IPS DF 6.9 (cell line): ENCODE data around the gene SCAMP2.
"Not testable (repeated sequence)": the region's sequence is repeated elsewhere in the genome, so short reads cannot be mapped to it uniquely, and the experiment has no call there.

Source experiments
- DNase-seq: peaks from one replicate; pipeline ENCODE4 v3.0.0-alpha.2; 2013; ENCODE audit warnings: low read depth, low spot score
- H3K27ac ChIP-seq: one replicate; pipeline ENCODE4 v1.5.1; 2013; ENCODE audit warnings: low read length, control low read depth
- H3K27me3 ChIP-seq: 2 replicates; pipeline ENCODE4 v1.6.1; 2013; ENCODE audit warnings: mild to moderate bottlenecking, low read length; ENCODE audit not compliant: control insufficient read depth, insufficient read depth
- H3K36me3 ChIP-seq: 2 replicates; pipeline ENCODE4 v1.6.1; 2013; ENCODE audit warnings: low read length; ENCODE audit not compliant: control insufficient read depth, insufficient read depth
- H3K4me1 ChIP-seq: 2 replicates; pipeline ENCODE4 v1.6.1; 2013; ENCODE audit warnings: low read length; ENCODE audit not compliant: control insufficient read depth, insufficient read depth
- H3K4me3 ChIP-seq: 2 replicates; pipeline ENCODE4 v1.5.1; 2013; ENCODE audit warnings: mild to moderate bottlenecking, low read length
- H3K9me3 ChIP-seq: 2 replicates; pipeline ENCODE4 v1.6.1; 2013; ENCODE audit warnings: low read length, inconsistent platforms; ENCODE audit not compliant: control insufficient read depth, insufficient read depth
- WGBS: extraction: QIAGEN DNeasy Blood & Tissue Kit; methylation state at CpG from one replicate; pipeline ENCODE4 v1.1.7; 2013; ENCODE audit warnings: mixed read lengths, missing lambda C conversion rate; ENCODE audit not compliant: insufficient read length, insufficient coverage; 5-methylcytosine and 5-hydroxymethylcytosine counted together

The SCAMP2 gene, protein sequence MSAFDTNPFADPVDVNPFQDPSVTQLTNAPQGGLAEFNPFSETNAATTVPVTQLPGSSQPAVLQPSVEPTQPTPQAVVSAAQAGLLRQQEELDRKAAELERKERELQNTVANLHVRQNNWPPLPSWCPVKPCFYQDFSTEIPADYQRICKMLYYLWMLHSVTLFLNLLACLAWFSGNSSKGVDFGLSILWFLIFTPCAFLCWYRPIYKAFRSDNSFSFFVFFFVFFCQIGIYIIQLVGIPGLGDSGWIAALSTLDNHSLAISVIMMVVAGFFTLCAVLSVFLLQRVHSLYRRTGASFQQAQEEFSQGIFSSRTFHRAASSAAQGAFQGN

DNA sequence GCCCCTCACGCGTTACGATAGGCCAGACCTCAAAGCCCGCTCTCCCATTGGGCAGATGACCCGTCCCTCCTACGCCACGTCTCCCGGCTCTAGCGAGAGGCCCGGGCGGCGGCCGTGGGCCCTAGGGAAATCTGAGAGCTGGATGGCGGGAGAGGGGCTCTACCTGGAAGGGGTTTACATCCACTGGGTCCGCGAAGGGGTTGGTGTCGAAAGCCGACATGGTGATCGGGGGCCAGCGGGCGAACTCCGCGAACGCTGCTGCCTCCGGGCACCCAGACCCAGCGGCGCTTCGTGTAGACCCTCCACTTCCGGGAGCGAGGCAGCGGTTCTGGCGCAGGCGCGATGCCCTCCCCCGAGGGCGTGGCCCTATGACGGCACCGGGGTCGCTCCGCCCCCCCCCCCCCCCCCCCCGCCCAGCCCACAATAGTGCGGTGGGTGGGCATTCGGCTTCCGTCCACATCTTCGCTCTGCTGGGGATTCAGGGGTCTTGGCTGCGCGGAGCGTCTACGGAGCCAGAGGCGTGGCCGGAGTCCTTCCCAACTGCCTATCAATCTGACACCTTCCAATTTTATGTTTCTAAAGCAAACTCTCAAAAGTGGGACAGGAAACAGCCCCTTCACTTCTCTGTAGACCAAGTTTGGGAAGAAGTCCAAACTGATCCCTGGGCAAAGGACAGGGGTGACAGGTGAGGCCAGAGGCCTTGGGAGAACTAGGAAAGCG is at the start of gene SCAMP2:
SCAMP2 (minus strand) TSS at position 330 of the 720 bp plus-strand sequence; CDS start at position 220, 110 bp downstream.
- H3K27ac ChIP-seq: no peak within 1 kb of the TSS
- H3K27me3 ChIP-seq: no peaks in the 10 kb centered on the region
- DNase-seq: peak; percentile 39
- WGBS: no CpG with 5 or more reads among the region's 52 CpGs
- H3K36me3 ChIP-seq: no peaks in the 10 kb centered on the region; the same call in 1 of the 2 replicates
- no peaks in the 10 kb centered on the region for H3K9me3 ChIP-seq
- H3K4me3 ChIP-seq: peak within 1 kb of the TSS; percentile 87; the same call in 1 of the 2 replicates
- H3K4me1 ChIP-seq: no peaks in the 10 kb centered on the region

DNA sequence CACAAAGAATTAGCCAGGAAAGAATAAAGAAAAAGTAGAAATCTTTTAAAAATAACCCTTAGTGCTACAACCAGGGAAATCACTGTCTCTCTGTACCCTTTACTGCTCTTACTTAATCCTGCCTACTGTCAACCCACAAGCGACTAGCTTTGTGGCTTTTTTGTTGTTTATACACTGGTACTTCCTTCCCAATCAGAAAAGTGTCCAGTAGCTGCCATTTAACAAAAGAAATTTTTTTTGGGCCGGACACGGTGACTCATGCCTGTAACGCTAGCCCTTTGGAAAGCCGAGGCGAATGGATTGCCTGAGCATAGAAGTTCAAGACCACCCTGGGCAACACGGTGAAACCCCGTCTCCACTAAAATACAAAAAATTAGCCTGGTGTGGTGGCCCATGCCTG is 47.3 kb upstream of the SCAMP2 start:
- Histone ChIP-seq H3K4me3 (no peak overlapping the region), H3K27me3 (no peaks in the 10 kb centered on the region), H3K9me3 (no peaks in the 10 kb centered on the region), H3K4me1 (no peaks in the 10 kb centered on the region), H3K27ac (no peak overlapping the region), H3K36me3 (peaks cover 8% of the 10 kb centered on the region; the same call in 1 of the 2 replicates)
- no peak for DNase-seq
- no CpG with 5 or more reads among the region's 8 CpGs for whole genome bisulfite sequencing

DNA sequence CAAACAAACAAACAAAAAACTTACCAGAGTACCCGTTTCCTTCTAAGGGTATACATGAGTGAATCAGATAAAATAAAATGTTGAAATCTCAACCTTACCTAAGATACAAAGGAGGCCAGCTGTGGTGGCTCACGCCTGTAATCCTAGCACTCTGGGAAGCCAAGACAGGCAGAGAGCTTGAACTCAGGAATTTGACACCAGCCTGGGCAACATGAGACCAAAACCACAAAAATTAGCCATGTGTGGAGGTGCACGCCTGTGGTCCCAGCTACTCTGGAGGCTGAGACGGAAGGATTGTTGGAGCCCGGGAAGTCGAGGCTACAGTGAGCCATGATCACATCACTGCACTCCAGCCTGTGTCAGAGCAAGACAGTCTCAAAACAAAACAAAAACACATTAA is 44.5 kb upstream of the SCAMP2 start:
- Histone ChIP-seq H3K9me3 (no peaks in the 10 kb centered on the region), H3K36me3 (peaks cover 8% of the 10 kb centered on the region; the same call in 1 of the 2 replicates), H3K27me3 (no peaks in the 10 kb centered on the region), H3K27ac (no peak overlapping the region), H3K4me3 (no peak overlapping the region), H3K4me1 (no peaks in the 10 kb centered on the region)
- DNase-seq: no peak
- no CpG with 5 or more reads among the region's 6 CpGs for WGBS

DNA sequence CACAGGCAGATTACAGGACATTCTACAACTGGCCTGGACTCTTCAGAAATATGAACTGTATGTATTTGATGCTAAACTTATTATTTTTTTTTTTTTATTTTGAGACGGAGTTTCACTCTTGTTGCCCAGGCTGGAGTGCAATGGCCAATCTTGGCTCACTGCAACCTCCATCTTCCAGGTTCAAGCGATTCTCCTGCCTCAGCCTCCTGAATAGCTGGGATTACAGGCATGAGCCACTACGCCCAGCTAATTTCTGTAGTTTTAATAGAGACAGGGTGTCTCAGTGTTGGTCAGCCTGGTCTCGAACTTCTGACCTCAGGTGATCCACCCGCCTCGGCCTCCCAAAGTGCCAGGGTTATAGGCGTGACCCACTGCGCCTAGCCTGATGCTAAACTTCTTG is 40.6 kb upstream of the SCAMP2 start:
- H3K27ac ChIP-seq, DNase-seq, H3K36me3 ChIP-seq, H3K4me1 ChIP-seq, H3K4me3 ChIP-seq, H3K9me3 ChIP-seq, H3K27me3 ChIP-seq: not testable (repeated sequence)
- WGBS: no CpG with 5 or more reads among the region's 8 CpGs

DNA sequence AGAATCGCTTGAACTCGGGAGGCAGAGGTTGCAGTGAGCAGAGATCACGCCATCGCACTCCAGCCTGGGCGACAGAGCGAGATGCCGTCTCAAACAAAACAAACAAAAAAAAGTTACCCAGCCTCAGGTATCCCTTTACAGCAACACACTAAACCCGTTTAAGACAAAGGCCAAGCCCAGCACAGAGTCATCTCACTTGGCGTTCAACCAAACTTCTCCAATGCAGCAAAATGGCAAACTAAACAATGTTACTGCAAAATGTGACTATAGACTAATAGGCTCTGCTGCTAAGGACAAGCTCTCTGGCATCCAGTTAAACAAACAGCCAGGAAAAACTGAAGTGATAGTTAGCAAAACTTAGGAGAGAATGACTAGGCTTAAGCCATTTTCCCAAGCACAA is 39.9 kb upstream of the SCAMP2 start:
- no peaks in the 10 kb centered on the region for H3K9me3 ChIP-seq
- H3K27me3 ChIP-seq: no peaks in the 10 kb centered on the region
- H3K27ac ChIP-seq: no peak overlapping the region
- no CpG with 5 or more reads among the region's 9 CpGs for WGBS
- H3K4me1 ChIP-seq: no peaks in the 10 kb centered on the region
- peaks cover 3% of the 10 kb centered on the region; the same call in 1 of the 2 replicates for H3K36me3 ChIP-seq
- no peak for DNase-seq
- no peak overlapping the region for H3K4me3 ChIP-seq

DNA sequence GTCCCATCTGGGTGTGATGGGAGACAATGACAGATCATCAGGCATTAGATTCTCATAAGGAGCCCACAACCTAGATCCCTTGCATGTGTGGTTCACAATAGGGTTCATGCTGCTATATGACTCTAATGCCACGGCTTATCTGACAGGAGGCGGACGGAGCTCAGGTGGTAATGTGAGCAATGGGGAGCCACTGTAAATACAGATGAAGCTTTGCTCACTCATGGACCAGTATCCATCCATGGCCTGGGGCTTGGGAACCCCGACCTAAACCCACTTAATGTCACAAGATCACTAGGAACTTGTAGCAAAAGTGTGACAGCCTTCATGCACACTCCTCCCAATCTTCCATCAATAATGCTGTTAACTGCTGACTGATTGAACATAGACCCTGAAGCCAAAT is 35.5 kb upstream of the SCAMP2 start:
- DNase-seq: no peak
- Histone ChIP-seq H3K9me3 (no peaks in the 10 kb centered on the region), H3K4me1 (no peaks in the 10 kb centered on the region), H3K4me3 (no peak overlapping the region), H3K36me3 (peaks cover 9% of the 10 kb centered on the region; the same call in 1 of the 2 replicates), H3K27me3 (no peaks in the 10 kb centered on the region), H3K27ac (no peak overlapping the region)
- WGBS: no CpG with 5 or more reads among the region's 4 CpGs

DNA sequence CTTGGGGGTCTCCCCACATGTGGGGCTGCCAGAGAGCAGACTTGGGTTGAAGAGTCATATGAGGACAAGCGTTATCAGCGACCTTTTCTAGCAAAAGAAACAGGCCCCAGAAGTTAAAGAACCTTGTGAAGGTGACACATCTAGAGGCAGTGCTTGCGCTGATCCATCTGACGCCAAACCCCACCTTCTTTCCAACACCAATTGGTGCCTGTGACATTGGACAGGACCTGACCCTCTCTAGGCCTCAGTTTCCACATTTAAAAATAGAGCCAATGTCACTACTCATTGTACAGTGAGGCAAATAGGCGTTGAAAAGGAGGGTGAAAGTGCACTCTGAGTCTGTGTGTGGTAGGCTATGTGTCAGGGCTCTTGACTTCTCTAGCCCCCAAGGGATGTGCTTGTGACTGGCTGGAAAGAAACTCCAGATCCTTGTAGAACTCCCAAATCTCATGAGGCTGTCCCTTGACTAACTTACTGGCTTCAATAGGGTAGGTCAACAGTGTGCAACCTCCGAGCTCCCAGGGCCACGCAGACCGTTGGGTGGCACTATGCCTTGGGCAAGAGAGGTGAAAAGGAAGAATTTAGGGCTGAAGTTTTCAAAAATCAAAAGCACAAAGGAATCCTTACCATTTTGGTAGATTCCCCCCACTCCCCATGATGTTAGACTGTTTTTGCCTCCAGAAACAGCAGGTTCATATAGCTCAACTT is 34.2 kb upstream of the SCAMP2 start:
- H3K27ac ChIP-seq: no peak overlapping the region
- H3K9me3 ChIP-seq: no peaks in the 10 kb centered on the region
- no peaks in the 10 kb centered on the region for H3K4me1 ChIP-seq
- no peaks in the 10 kb centered on the region for H3K27me3 ChIP-seq
- DNase-seq: no peak
- H3K4me3 ChIP-seq: peak overlapping the region; percentile 95; the same call in 1 of the 2 replicates
- no CpG with 5 or more reads among the region's 8 CpGs for WGBS
- peaks cover 13% of the 10 kb centered on the region; the same call in 1 of the 2 replicates for H3K36me3 ChIP-seq

DNA sequence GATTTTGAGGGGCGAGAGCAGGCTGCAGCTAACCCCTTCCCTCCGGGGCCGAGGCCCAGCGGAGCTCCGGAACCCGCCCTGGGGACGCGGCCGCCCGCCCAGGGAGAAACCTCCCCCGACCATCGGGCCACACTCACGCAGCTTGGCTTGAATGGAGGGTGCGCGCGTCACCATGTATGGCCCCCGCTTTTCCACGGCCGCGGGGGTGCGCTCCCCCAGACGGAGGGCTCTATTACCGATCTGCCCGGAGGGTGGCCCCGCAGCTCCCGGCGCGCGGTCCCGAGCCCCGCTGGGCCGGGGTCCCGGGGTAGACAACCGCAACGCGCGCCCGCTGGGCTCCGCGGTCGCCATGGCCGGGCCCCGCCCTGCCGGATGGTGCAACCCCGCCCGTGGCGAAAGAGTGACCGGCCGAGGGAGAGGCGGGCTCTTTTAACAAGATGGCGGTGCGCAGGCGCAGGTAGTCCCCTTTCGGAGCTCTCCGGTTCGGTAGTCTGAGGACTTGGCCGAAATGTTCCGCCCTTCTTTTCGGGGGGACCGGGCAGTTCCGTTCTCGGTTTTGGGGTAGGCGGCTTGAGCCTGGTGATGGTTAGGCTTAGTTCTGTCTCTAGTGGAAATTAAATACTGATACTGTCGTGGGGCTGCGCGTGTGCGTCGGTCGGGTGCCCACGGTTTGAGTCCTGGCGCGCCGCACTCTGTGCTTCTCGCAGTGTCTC is 33.4 kb upstream of the SCAMP2 start, which contains the start of gene FAM219B:
FAM219B (minus strand) TSS at position 402 of the 713 bp plus-strand sequence; CDS start at position 351, 51 bp downstream.
- H3K4me3 ChIP-seq: peak within 1 kb of the TSS; percentile 95
- peak; percentile 55 for DNase-seq
- no peaks in the 10 kb centered on the region for H3K9me3 ChIP-seq
- no peak within 1 kb of the TSS for H3K27ac ChIP-seq
- no peaks in the 10 kb centered on the region for H3K4me1 ChIP-seq
- H3K27me3 ChIP-seq: no peaks in the 10 kb centered on the region
- H3K36me3 ChIP-seq: peaks cover 14% of the 10 kb centered on the region; the same call in 1 of the 2 replicates
- WGBS: no CpG with 5 or more reads among the region's 74 CpGs

DNA sequence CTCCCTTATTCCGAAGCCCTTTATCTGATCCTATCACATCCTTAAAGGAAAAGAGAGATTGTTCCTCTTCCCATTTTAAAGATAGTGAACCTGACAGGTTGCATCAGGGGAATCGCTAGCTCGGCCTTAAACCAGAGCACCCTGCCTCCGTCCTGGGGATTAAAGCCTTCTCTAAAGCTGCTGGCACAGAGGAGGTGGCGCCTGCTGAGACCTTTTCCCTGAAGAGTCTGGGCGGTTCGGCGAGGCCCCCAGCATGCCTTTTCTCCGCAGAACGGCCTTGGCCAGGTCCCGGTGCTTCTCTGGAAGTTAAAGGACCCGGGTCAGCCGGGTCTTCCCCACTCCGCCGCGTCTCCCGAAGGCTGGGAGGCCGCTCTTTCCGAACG is 32.9 kb upstream of the SCAMP2 start:
- Histone ChIP-seq H3K36me3 (peaks cover 14% of the 10 kb centered on the region; the same call in 1 of the 2 replicates), H3K9me3 (no peaks in the 10 kb centered on the region), H3K27ac (no peak overlapping the region), H3K4me1 (no peaks in the 10 kb centered on the region; the same call in 1 of the 2 replicates), H3K4me3 (peak overlapping the region; percentile 95), H3K27me3 (no peaks in the 10 kb centered on the region)
- DNase-seq: no peak
- WGBS: no CpG with 5 or more reads among the region's 20 CpGs
